GM15510 (cell line): Measurements from ENCODE around the gene ATP9B.

Source experiments
- POLR2A ChIP-seq: IDR thresholded peaks from 3 replicates; pipeline ENCODE4 v1.6.1; 2011; ENCODE audit warnings: borderline replicate concordance; ENCODE audit not compliant: insufficient read length; ENCODE audit errors: extremely low read depth

Gene ATP9B

DNA sequence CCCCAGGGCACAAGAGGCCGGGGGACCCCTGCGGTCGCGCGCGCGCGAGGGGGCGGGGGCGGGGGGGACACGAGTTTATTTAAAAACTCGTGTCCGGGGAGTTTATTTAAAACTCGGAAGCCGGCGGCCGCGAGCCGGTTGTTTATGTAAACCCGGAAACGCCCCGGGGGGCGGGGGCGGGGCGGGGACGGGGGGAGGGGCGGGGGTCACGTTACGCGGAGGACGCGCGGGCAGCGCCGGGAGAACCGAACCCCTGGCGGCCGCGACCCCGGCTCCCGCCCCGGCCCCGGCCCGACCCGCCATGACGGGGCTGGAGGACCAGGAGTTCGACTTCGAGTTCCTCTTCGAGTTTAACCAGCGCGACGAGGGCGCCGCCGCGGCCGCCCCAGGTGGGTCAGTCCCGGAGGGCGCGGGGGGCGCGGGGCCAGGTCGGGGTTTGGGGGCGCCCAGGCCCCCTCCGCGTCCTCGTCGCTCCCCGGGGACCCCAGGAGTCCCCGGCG, 330.9 kb downstream of the ATP9B start:
- peak; percentile 26 for TF ChIP-seq POLR2A

DNA sequence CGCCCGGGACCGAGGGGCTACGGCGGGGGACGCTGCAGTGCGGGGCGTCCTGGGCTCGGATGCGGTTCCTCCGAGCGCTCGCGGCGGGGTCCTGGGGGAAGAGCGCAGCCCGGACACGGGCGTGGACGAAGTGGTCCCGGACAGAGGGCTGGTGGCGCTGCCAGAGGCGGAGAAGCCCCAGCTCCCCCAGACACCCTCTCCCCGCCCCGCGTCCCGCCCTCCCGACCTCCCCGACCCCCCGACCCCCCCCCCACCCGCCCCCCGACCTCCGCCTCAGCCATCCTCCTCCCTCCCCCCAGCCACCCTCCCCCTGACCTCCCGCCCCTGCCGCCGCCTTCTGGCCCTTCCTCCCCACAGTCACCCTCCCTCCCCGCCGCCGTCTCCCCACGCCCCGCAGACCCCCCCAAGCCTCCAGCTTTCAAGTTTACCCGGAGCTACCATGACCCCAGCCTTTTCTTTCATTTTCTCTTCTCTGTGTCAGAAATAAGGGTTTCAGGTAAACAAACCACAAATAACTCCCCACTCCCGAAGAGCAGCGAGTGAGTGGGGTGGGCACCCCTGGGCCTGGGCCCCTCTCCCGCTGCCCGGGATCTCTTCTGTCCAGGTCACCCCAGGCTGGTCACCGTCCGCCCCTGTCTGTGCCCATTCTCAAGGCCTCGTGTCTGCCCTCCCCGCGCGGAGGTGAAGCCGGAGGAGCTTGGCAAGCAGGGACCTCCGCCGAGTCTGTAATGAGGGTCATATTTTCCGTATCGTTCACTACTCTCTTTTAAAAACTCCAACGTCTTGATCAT, 331.6 kb downstream of the ATP9B start:
- TF ChIP-seq POLR2A, result no peak

DNA sequence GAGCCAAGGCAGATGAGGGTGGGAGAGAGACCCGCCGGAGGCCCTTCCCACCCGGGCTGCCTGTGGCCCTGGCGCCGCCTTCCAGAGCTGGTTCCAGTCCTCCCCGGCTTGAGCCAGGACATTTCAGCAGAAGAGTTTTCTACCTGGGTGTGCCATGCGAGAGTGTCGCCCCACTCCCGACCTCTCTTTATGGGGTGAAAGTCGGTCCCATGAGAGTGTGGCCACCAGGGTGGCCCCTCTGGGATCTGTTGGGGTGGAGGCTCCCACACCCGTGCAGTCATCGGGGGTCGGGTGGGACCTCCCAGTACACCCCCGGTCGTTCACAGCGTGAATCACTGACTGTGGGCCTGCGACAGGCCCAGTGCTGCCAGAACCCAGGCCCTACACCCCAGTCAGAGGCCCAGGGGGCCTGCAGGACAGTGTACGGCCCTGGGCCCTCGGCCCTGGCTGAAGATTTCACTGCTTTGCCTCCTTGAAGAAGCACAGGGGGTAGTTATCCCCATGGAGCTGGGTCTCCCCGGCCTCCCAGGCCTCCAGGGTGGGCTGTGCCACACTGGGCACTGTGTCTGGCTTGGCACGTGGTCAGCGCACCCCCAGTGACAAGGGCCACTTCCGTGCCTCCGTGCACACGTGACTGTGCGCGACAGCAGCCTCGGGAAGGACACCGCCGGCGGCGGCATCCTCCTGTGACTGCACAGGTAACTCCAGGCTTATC, 332.5 kb downstream of the ATP9B start:
- TF ChIP-seq POLR2A, result no peak

DNA sequence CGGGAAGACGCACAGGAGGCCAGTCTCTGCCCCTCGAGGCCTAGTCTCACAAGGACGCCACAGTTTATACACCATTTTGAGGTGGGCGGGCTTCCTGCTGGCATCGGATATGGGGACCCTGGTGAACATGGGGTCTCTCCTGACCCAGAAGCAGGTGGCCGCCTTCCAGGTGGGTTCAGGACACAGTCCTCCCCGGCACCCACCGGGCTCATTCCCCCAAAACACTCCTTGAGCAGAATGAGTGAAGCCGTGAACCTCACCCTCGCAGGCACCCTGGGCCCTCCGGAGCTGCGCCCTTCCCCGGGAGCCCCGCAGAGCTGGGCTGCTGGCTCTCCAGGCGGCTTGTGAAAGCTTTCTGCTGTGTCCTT, 333.0 kb downstream of the ATP9B start:
- TF ChIP-seq POLR2A, result no peak

DNA sequence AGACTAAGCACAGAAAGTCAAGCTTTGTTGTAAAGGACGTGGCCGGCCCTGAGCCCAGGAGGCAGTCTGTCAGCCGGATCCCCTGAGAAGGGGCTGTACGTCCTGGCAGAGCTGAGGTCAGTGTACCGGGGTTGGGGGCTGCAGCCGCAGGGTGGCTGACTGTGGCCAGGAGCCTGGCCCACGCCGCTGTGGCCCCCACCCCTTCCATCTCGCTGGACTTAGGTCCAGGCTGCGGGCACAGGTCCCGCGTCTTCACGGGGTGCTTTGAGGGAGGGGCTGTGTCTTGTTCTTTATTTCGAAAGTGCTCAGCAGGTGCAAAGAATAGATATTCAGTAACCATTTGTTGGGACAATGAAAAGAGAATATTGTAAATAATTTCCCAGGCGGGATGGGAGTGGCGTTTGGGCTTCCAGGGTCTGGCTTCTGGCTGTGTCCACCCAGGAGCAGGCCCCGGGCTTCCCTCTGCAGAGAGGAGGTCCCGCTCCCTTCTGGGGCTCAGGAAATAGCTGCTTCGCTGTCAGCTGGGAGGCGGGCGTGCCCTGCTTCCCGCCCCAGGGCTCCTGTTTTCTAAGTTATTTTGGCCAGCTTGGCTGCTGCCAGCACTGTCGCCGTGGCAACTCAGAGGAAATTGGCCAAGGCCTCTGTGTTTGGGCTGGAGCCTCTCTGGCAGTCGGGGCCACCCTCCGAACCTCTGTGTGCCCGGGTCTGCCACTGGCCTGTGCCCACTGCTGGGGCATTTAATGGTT, 334.0 kb downstream of the ATP9B start:
- TF ChIP-seq POLR2A, result no peak

DNA sequence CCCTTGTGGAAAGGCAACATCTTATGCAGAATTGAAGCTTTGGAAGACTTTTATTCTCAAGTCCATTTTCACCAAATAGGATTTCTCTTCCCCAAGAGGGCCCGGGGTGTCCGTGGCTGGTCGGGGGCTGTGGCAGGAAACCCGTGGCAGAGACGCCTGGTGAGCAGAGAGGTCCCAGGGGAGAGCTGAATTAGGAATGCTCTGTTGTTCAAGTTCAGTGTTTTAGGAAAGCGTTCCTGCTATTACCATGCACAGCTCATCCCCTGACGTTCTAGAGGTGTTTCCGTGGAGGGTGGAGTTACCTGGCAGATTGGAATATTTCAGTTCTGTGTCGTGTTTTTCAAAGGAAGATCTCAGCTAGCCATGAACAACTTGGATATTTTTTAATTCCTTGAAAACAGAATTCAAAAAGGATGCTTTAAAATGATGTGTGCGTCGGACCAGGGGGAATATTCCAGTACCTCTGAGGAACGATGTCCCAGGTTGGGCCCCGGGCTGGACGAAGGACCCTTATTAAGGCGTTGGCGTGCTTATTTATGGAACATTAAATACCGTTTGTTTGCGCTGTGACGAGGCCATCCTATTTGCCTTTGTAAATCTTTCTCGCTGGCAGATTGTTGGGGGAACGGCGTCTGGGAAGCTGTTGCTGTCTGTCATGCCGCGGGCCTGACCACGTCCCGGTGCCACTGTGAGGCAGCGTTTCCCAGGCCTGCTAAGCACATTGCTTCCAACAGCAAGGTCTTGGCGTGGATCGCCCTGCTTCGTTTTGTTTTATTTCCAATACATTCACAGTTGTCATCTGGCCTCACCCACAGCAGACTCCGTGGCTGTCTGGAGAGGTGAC, 334.8 kb downstream of the ATP9B start:
- no peak for TF ChIP-seq POLR2A

DNA sequence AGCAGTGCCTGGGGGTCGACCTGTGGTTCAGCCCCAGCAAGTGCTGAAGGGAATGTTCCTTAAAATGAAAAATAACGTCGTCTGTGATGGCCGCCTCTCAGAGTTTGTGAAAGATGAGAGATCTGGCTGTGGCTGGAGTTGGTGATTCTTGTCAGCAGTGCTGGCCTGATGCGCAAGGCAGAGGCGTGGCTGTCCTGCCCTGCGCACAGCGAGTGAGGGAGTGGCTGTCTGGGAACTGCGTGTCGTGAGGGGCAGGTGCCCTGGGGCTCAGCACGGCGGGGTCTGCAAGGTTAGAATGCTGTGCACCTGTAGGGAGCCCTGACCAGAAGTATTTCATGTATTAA, 335.3 kb downstream of the ATP9B start:
- TF ChIP-seq POLR2A, result no peak

DNA sequence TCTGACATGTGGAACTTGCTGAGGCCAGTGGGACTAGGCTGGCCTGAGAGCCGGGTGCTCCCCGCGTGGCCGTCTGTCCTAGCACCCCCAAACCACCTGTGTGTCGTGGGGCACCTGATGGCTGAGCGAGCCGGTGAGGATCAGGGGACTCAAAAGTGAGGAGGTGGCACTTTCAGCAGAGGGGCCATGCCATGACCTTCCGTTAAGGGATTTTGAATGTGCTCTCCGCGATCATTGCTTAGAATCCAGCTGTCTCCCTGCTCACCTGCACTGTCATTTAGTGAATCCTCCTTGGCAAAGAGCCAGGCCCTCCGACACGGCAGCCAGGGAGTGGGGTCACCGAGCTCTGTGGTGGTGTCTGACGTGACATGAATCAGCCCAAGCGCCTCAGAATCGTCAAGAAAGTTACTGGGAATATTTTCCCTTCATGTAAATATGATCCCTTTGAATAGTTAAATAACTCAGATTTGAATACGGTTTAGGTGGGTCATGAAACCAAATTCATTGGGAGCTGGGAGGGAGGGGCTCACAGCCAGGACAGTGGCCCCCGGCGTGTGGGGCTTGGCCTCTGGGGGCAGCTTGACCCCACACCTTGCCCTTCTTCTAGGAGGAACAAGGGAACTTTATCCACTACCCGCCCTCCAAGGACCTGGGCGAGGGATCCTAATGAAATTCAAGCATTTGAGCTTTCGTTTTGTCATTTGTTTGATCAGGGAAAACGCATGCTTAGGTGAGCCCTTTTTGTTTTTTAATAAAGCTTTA, 336.0 kb downstream of the ATP9B start:
- TF ChIP-seq POLR2A, result no peak

DNA sequence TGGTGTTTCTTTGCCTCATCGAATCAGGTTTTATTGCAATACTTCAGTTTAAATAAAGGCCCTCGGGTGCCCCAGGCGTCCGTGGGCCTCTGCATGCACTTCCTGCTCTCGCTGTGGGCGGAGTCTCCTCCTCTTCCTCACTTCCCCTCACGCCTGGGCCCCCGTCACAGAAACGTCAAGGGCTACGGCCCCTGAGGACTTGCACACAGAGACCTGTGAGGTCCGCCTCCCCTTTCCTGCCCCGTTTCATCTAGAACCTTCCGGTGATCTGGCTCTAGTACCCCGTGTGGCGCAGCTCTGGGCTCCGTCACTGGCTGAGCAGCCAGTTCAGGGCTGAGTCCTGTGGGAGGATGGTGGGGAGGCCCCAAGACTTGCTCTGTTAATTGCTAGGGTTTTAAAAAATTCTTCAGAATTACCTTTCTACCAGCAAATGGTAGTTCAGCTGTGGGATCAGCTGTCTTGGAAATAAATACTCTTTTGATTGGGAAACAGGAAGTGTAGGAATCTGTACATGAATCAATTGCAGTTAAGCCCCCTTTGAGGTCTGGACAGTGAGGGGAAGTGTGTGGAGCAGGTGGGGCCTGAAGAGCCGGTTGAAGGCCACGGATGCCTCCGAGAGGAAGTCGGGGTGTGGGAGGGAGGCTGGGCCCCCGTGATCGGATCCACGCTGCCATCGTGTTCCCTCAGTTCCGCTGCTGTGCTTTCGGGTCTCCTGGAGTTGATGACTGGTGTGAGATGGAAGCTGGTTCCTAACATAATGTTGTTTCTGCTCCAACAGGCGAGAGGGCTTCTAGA, 336.8 kb downstream of the ATP9B start:
- peak; percentile 46 for TF ChIP-seq POLR2A

DNA sequence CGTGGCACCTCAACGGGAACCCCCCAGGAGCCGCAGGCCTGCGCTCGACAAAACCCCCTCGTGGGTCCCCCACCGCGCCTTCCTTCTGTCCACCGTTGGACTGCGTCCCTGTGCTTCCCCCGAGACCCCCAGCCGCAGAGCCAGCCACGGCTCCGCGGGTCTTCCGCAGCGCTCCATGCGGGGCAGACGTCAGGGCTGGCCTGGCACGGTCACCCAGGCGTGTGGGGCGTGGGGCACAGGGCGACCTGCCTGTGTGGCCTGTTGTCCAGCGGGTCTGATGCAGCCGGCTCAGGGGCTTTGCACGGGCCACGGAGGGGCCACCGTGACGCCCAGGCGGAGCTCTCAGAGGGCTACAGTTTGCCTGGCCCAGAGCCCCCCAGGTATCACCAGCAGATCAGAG, 337.5 kb downstream of the ATP9B start:
- TF ChIP-seq POLR2A, result no peak

DNA sequence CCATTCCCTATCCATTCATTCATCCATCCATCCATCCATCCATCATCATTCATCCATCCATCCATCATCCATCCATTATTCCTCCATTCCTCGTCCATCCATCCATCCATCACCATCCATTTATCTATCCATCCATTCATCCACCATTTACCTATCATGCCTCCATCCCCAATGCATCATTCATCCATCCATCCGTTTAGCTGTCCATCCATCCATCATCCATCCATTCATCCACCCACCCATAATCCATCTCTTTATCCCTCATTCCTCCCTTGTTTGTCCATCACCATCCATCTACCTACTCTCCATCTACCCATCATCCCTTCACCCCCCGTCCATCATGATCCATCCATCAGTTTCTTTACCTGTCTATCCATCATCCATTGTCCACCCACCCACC, 340.1 kb downstream of the ATP9B start:
- no peak for TF ChIP-seq POLR2A

DNA sequence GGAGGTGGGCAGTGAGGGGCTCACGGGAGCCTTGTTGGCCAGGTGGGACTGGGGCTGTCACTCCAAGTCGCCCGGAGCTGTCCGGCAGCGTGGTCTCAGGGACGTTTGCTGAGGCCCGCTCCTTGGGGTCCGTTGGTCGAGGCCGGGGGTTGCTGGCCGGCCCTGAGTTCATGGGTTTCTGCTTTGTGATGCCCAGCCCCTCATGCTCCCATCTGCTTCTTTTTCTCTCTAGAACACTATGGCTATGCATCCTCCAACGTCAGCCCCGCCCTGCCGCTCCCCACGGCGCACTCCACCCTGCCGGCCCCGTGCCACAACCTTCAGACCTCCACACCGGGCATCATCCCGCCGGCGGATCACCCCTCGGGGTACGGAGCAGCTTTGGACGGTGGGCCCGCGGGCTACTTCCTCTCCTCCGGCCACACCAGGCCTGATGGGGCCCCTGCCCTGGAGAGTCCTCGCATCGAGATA, 341.0 kb downstream of the ATP9B start:
- TF ChIP-seq POLR2A, result no peak

DNA sequence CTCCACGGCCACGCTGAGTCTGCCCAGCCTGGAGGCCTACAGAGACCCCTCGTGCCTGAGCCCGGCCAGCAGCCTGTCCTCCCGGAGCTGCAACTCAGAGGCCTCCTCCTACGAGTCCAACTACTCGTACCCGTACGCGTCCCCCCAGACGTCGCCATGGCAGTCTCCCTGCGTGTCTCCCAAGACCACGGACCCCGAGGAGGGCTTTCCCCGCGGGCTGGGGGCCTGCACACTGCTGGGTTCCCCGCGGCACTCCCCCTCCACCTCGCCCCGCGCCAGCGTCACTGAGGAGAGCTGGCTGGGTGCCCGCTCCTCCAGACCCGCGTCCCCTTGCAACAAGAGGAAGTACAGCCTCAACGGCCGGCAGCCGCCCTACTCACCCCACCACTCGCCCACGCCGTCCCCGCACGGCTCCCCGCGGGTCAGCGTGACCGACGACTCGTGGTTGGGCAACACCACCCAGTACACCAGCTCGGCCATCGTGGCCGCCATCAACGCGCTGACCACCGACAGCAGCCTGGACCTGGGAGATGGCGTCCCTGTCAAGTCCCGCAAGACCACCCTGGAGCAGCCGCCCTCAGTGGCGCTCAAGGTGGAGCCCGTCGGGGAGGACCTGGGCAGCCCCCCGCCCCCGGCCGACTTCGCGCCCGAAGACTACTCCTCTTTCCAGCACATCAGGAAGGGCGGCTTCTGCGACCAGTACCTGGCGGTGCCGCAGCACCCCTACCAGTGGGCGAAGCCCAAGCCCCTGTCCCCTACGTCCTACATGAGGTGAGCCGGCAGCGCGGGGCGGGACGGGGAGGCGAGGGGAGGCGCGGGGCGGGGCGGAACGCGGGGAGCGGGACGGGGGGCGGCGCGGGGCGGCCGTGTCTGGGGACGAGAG, 341.8 kb downstream of the ATP9B start:
- no peak for TF ChIP-seq POLR2A
